K562 (cell line): Measurements from ENCODE around the gene MAGI1.

Experiments used
- POLR3G ChIP-seq: IDR thresholded peaks from 2 replicates; pipeline ENCODE4 v1.6.1; 2011; ENCODE audit not compliant: insufficient read length, insufficient replicate concordance; ENCODE audit errors: extremely low read depth
- TRIM24 ChIP-seq, 2 experiments: fragments of 450-650 bp; IDR thresholded peaks; 2 replicates each; pipeline ENCODE4 v1.6.1; 2016

DNA sequence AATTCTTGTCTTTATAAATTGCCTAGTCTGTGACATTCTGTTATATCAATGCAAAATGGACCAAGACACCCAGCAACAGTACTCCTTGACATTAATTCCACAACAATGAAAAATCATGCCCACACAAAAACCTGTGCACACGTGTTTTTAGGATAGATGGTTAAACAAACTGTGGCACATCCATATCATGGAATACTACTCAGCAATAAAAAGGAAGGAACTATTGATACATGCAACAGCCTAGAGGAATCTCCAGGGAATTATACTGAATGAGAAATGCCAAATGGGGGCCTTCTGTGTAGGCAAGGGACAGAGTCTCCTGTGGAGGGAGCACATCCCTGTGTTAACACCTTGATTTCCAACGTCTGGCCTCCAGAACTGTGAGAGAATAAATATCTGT is 388.5 kb downstream of the MAGI1 start:
- TF ChIP-seq POLR3G: no peak
- no peak for TF ChIP-seq TRIM24 (IDR thresholded peaks at IDR 0.05)
